HG02642 (cell line): ENCODE results near the gene TNKS1BP1.

Experiments
- ATAC-seq: cut with Tn5 transposase; IDR thresholded peaks from one replicate; pipeline ENCODE4 v1.9.1; 2021; ENCODE audit warnings: mild to moderate bottlenecking; ENCODE audit not compliant: unreplicated experiment, poor library complexity

TNKS1BP1 gene

DNA sequence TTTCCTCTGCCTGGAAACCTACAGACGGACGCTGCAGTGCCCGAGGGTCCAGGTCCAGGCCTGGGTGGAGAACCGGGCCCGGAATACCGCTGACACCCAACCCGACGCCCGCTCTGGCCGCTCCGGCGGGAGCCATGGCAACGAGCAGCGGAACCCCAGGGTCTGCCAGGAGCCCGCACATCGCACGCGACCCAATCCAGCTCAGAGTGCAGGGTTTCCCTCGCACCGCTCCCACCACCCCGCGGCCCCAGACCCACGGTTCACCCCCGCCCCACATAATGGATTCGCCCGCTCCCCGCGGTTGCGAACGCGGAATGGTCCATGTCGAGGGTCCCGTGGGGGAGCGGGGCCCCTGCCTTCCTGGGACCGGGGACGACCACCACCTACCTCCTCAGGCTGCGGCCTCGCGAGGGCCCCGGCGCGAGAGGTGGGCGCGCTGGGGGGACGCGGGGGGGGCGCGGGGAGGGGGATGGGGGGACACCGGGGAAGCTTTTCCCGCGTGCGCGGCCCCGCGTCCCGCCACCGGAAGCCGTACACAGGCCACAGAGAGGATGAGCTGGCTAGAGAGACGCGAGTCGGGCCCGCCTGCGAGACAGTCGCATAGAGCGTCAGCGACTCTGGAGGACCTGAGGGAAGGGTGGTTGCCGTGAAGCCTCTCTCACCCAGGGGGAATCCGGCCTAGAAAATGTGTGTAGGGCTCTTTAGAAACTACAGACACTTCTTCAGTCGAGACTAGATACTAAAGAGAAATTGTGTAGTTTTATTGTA, 10.8 kb upstream of the TNKS1BP1 start, which contains the start of gene SSRP1:
Gene SSRP1 (minus strand): TSS at position 550 of the 768 bp plus-strand sequence. CDS start 771 bp downstream, outside the sequence.
- peak; percentile 99 for ATAC-seq

DNA sequence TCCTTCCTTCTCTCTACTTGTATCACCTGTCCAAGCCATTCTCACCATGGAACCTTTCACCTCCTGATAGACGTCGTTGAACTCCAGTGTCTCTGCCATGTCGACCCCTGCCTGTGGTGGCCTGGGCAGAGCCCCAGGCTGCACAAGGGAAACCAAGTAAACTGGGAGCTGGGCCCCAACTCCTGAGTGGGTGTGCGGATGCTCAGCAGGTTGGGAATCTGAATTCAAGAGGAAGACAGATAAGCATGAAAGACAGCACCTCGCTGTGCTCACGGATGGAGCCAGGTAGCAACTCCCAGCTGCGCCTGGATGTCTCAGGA, 10.2 kb upstream of the TNKS1BP1 start:
- peak; percentile 6 for ATAC-seq

DNA sequence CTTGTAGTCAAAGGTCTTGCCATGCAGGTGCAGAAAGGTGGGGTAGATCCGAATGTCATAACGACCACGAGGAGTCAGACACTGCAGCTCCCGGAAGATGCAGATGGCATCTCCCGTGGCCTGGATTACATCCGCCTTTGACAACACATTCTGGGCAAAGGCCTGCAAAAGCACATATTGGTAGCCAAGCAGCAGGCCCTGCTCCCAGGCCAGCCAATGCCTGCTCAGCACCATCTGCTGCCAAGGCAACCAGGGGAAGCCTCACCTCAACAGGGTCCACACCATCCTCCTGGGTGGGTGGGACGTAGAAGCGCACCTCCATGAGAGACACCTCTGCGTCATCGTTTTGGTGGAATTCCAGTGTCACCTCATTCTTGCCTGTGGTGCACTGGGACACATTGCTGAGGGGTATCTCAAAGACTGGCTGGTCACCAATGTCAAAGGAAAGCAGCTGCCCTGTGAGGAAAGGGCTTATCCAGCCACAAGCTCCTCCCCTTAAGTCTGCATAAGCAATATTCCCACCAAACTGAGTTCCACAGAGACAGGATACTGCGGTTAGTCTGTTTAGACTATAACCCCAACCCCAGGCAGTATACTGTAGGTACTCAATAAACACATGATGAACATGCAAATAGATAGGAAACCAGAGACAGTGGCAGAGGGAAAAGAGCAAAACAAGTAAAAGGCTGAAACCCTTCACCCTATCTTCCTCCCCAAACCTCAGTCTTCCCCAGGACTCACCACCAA, 8.1 kb upstream of the TNKS1BP1 start:
- ATAC-seq, result no peak

DNA sequence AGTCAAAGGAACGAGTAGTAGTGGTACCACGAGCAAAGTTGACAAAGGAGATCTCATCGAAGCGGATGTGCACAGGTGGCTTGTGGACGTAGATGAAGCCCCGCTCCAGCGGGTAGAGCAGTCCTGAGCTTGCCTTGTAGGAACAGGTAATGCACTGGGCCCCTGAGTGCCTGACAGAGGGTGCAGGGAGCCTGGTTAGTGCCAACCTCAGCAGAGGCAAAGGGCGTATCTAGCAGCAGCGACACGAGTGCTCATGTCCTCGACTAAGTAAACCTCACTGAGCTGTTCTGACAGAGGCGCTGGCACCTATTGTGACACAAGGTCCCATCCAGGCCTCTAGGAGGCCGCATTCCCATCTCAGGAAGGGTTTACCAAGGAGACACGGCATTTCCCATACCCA, 7.0 kb upstream of the TNKS1BP1 start:
- no peak for ATAC-seq

DNA sequence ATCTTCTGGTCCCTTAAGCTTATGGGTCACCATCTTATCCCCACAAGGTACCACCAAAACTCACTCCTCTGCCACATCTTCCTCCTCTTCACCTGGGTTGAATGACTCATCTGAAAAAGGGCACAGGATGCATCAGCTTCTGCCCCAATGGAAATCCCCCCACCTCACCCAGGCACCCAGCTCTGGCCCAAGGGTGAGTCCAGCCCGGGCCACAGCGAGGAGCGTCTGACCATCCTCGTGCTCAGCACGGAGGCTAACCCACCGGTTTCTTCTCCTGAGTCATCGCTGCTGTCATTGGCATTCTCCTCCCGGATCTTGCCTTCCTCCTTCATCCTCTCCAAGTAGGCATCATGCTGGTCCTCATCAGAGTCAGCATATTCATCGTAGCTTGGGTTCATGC, 5.3 kb upstream of the TNKS1BP1 start:
- no peak for ATAC-seq

DNA sequence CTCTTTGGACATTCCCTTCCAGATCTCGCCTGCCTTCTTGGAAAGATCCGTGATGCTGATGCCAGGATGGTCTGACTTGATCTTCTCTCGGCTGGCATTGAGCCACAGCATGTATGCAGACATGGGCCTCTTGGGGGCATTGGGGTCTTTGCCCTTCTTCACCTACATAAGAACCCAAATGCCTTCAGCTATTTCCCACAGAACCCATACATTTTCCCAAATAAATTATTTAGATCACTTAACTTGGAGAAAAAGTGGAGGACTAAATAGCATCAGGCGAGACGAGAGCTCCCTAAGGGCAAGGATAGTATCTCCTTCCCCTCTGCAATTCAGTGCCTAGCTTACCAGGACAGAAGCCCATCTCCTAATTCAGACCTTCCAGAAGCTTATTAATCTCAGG, 3.0 kb upstream of the TNKS1BP1 start:
- no peak for ATAC-seq

DNA sequence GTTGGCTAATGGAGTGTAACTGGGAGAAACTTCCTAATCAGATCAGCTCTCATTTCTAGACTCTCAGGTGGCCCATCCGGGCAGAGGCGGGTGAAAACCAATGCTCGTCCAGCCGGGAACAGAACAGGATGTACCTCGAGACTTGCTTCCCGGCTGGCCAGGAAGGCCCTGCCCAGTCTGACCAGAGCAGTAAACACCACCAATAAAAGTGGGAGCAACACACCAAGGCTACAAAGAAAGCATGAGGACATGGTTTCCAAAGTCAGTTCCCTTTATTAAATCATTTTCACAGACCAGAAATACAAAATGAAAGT, 940 bp upstream of the TNKS1BP1 start:
- ATAC-seq, result no peak

DNA sequence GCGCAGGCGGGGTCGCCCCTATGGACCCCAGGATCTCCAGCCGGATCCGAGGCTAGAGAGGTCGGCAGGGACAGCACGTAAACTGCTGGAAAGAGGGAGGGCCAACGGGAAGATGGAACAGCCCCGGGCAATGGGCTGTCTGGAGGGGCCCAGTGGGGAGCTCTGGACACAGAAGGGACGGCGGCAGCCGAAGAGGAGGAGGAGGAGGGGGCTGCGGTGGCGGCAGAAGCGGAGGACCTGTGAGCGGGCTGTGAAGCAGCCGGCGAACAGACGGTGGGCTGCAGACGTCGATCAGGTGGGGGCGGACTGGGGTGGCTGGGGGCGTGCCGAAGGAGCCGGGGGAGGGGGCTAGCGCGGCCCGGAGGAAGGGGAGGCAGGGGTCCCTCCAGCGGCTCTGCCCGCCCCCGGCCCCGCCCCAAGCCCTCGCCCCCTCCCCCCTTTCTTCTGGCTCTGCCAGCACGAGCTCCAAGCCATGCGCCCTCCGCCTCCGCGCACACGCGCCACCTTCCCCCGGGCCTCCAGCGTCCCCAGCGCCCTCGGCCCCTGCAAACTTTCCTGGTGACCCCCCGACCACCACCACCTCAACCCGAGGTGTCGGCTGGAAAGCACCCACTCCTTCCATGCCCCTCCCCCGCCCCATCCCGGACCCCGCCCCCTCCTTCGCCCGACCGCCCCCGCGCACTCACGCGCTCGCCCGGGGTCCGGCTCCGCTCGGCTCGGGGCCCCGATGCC, 432 bp downstream of the TNKS1BP1 start:
- no peak for ATAC-seq

DNA sequence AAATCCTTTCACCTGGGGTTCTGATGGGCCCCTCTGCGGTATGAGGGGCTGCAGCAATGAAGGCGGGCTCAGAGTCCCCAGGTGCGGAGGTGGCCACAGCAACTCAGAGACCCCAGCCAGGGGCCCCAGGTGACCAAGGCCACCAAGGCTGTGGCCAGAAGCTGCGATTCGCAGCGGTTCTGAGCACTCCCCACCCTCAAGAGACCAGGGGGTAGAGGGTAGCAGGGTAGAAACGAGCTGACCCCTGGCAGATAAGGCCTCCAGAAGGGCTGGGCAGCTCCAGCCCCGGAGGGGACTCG, 948 bp downstream of the TNKS1BP1 start:
- ATAC-seq, result no peak

DNA sequence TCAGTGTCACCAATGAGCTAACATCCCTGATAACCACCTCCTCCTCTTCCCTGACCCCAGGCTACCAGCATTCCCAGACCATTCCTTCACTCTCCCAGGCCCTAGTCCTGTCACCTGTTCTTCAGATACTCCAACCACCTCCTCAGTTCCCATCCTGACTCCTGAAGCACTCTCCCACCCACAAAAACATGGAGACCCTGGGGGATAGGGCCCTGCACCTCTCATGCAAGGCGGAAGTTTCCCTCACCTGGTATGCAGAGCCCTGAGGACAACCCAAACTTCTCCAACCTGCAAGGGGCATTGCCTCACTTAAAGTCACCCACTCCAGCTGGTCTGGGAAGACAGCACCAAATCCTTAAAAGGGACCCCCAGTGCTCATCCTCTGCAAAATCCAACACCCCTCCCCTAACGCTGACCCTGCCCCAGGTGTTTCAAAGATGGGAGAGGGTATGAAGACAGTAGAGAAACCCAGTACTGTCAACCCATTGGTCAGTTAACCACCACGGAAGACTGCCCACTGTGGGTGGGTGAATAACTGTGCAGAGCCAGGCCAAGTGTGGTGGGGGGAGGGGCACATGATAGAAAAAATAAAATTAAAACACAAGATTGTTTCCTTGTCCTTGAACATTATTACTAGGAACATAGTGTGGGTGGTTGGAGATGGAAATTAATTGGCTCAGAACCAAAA, 1.4 kb downstream of the TNKS1BP1 start:
- ATAC-seq, result no peak

DNA sequence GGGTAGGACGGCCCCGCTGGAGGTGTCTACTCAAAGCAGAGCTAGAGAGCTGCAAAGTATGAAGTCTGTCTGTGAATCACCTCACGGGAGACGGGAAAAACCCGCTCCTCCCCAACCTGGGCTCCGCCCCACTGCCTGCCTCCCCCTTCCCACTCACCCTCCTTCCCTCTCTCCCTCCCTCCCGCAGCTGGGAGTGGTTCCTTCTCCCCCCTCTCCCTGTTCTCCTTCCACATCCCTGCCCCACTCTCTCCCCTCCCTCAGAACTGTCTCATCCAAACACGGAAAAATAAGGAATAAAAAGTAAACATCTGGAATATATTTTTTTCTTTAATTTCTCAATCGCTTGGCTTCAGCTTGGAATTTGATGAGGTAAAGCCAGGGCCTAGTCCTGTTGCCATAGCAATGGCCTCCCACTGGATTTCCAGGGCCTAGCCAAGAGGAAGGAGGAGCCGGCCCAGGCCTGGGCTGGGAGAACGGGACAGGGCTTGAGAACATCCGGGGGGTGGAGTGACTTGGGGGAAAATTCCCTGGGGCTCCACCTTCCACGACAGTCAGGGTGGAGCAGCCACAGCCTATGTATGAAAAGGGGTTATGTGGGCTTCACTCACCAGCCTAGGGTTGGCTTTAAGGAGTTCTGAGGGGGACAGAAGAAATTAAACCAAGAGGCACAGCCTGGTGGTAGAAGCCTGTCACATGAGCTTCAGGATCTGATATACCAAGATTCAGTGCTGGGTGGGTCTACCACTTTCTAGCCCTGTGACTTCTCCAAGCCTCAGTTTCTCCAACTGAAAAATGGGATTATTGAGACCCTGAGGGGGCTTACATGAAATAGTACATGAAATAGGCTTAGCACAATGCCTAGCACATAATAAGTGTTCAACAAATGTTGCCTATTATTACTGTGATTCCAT, 2.2 kb downstream of the TNKS1BP1 start:
- ATAC-seq, result no peak

DNA sequence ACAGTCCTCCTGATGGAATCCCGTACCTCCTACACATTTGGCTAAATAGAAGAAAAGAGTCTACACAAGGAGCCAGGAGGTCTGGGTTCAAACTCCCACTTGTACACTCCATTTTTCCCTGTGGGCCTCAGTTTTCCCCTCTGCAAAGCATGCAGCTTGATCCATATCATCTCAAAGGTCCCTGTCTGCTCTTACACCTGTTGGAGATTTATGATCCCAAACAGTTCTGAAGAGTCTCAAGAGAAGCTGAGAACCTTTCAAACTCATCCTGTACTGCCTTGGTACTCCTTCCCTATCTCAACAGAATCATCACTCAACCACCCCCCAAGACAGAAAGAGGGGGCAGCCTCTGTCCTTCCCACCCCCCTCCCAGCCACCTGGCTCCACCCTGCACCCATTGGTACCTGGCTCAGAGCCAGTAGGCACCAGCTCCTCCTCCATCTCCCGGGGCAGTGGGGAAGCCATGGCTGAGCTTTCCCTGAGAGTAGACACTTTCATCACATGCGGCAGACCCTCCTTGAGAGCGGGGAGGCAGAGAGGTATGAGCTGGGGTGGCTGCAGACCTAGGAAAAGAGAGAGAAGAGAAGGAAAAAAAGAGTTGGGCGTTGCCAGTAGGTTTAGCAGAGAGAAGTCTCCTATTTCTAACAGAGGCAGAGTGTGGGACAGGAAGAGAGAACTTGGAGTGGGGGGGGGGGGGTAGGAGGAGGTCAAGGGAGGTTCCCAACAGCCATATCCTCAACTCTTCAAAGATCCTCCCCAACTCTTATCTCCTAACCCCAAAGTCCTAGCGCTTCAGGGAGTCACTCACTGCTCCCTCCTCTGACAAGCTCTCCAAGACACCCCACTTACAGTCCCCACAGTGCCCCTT, 3.1 kb downstream of the TNKS1BP1 start:
- no peak for ATAC-seq

DNA sequence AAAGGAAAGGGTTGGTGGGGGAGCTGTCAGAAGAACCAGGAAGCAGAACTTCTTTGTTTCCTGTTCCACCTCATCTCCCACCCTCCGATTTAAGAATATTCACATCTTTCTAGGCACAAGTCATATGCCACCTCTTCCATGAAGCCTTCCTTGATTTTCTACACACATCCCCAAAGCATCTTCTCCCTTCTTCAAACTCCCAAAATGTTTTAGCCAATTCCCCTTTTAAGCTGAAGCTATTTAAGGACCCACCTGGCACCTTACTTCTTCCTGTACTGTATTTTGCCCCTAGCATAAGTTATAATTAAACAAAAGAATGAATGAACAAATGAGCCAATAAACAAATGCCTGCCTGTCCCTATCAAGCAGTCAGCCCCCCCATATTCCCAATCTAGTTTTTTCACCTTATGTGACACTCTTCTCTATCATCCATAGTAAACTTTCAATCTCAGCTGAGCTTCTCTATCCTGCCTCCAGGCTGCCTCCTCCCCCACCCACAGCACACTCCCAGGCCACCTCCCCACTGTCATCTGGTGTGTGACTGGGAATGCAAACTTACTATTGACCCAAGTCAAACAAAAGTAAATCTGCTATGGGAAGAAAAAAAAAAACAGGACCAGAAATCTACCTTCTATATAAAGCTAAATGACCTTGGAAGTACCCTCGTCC, 3.9 kb downstream of the TNKS1BP1 start:
- ATAC-seq, result no peak

DNA sequence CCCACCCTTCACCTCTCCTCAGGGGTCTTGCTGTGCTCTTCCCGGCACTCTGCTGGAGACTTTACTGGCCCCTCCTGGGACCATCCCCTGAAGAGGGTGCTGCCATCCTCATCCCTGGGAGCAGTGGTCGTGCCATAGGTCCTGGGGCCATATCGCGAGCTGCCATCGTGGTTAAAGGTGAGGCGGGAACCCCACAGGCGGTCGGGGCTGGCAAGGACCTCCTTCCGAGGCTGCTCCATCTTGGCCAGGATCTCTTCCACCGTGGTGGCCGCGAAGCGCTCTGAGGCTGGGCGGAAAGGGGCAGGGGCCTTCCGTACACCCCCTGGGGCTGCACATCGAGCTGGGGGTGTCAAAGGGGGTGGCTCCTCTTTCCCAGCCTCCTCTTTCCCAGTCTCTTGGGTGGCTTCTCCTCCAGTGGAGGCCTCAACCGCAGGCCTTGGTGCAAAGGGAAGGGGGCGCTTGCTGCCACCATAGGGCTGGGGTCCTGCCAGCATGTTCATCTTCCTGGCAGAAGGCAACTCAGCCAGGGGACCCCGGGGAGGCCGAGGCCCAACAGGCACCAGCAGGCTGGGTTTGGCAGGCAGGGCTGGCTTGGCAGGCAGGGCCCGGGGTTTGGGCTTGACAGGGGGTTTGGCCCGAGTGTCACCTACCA, 4.6 kb downstream of the TNKS1BP1 start:
- ATAC-seq, result no peak

DNA sequence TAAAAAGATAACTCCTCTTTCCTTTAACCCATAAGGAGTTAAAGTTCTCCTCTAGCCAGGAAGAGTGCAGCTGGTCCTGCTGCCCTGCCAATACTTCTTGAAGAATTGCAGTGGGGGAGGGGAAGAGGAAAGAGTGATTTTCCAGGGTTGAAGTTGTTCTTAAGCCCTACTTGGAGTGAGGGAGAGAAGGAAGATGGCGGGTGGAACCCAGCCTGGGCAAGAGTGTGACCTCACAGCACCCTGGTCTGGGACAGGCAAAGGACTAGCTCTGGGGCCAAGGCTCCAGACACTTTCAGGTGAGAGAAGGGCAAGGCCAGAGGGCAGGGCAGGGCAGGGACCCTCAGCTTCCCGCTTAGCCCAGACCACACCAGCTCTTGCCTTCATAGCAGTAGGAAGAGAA, 6.6 kb downstream of the TNKS1BP1 start:
- ATAC-seq, result no peak

DNA sequence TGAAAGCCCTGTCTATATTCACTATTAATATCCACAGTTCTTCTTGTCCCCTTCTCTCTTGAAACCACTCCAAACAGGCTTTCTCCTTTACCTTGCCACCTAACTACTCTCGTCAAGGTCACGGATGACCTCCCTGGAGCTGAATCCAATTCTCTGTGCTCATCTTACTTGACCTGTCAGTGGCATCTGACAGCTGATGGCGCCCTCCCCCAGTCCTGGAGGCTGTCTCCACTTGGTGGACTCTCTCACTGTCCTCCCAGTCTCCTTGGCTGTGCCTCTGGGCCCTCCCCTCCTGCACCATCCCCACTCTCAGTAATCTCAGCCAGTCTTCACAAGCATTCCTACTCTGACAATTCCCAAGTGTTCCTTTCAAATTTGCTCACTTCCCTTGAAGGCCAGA, 8.7 kb downstream of the TNKS1BP1 start:
- no peak for ATAC-seq

DNA sequence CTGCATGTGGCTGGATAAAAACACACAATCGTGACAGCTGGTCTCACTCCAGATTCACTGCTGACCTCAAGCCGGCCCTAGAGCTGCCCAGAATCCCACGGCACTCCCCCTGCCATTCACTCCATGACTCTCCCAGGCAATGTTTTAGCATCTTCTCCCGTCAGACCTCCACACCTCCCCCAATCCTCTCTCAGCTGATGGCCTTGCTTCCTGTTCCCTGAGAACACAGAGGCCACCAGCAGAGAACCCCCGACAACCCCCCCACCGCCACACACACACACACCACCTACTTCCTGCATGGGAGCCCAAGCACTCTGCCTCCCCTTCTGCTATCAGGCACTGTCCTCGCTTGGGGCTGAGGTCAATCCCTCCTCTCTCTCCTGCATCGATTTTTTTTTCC, 9.3 kb downstream of the TNKS1BP1 start:
- no peak for ATAC-seq
